ENCODE measurements around the gene AMPD2. TPM values are rescaled to one million over a fixed set of nuclear protein-coding genes. Genes with fewer than 3 reads are reported as not detected.
"Not testable (repeated sequence)": the region's sequence is repeated elsewhere in the genome, so short reads cannot be mapped to it uniquely, and the experiment has no call there.

The AMPD2 gene
- total RNA-seq, 1 experiment from 2014 or later = 79.8 TPM

- TF ChIP-seq, protein P1, sequence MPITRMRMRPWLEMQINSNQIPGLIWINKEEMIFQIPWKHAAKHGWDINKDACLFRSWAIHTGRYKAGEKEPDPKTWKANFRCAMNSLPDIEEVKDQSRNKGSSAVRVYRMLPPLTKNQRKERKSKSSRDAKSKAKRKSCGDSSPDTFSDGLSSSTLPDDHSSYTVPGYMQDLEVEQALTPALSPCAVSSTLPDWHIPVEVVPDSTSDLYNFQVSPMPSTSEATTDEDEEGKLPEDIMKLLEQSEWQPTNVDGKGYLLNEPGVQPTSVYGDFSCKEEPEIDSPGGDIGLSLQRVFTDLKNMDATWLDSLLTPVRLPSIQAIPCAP (CRISPR knock-in tag; IDR thresholded peaks at IDR 0.05) = no peak
- TF ChIP-seq TEAD4 (CRISPR knock-in tag; IDR thresholded peaks at IDR 0.05) (no peak), ZNF532 (CRISPR knock-in tag; IDR thresholded peaks at IDR 0.05; ENCODE audit: borderline replicate concordance) (no peak), SOX15 (CRISPR knock-in tag; IDR thresholded peaks at IDR 0.05) (no peak), CREB1 (CRISPR knock-in tag; IDR thresholded peaks at IDR 0.05) (no peak), ELF4 (CRISPR knock-in tag; IDR thresholded peaks at IDR 0.05; ENCODE audit: low read depth) (no peak), SMAD4 (CRISPR knock-in tag; IDR thresholded peaks at IDR 0.05) (no peak)
- TF ChIP-seq, protein P2, sequence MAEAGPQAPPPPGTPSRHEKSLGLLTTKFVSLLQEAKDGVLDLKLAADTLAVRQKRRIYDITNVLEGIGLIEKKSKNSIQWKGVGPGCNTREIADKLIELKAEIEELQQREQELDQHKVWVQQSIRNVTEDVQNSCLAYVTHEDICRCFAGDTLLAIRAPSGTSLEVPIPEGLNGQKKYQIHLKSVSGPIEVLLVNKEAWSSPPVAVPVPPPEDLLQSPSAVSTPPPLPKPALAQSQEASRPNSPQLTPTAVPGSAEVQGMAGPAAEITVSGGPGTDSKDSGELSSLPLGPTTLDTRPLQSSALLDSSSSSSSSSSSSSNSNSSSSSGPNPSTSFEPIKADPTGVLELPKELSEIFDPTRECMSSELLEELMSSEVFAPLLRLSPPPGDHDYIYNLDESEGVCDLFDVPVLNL (CRISPR knock-in tag; IDR thresholded peaks at IDR 0.05; ENCODE audit: borderline replicate concordance, low read depth) = no peak
Measured at GRCh38 chr1:109659145-109659544, 39.5 kb downstream of the AMPD2 start (continued).

- H3K27me3 Mint-ChIP-seq (ENCODE audit: low read depth) = peaks cover 5% of the 10 kb centered on the region
- peaks cover 6% of the 10 kb centered on the region for H3K4me1 Mint-ChIP-seq
- H3K9me3 Mint-ChIP-seq = no peaks in the 10 kb centered on the region
- ChIA-PET CTCF (no interaction called here), POLR2A (no interaction called here)
- no peak overlapping the region for H3K4me3 Mint-ChIP-seq
- TF ChIP-seq ZNF219 (CRISPR knock-in tag; IDR thresholded peaks at IDR 0.05; ENCODE audit: borderline replicate concordance) (no peak), ATF1 (CRISPR knock-in tag; IDR thresholded peaks at IDR 0.05) (no peak), ELF4 (CRISPR knock-in tag; IDR thresholded peaks at IDR 0.05; ENCODE audit: low read depth) (no peak), ESRRA (CRISPR knock-in tag; IDR thresholded peaks at IDR 0.05; ENCODE audit: borderline replicate concordance) (no peak), AR (CRISPR knock-in tag; IDR thresholded peaks at IDR 0.05) (no peak), ZNF512 (CRISPR knock-in tag; IDR thresholded peaks at IDR 0.05; ENCODE audit: borderline replicate concordance) (no peak), ZNF317 (CRISPR knock-in tag; IDR thresholded peaks at IDR 0.05; ENCODE audit: borderline replicate concordance, low read depth) (no peak), SMAD3 (CRISPR knock-in tag; IDR thresholded peaks at IDR 0.05; ENCODE audit: borderline replicate concordance) (no peak), OVOL2 (CRISPR knock-in tag; IDR thresholded peaks at IDR 0.05; ENCODE audit: borderline replicate concordance) (no peak)
- TF ChIP-seq, protein P3, sequence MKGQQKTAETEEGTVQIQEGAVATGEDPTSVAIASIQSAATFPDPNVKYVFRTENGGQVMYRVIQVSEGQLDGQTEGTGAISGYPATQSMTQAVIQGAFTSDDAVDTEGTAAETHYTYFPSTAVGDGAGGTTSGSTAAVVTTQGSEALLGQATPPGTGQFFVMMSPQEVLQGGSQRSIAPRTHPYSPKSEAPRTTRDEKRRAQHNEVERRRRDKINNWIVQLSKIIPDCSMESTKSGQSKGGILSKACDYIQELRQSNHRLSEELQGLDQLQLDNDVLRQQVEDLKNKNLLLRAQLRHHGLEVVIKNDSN (CRISPR knock-in tag; IDR thresholded peaks at IDR 0.05) = no peak
- TF ChIP-seq, protein P4, sequence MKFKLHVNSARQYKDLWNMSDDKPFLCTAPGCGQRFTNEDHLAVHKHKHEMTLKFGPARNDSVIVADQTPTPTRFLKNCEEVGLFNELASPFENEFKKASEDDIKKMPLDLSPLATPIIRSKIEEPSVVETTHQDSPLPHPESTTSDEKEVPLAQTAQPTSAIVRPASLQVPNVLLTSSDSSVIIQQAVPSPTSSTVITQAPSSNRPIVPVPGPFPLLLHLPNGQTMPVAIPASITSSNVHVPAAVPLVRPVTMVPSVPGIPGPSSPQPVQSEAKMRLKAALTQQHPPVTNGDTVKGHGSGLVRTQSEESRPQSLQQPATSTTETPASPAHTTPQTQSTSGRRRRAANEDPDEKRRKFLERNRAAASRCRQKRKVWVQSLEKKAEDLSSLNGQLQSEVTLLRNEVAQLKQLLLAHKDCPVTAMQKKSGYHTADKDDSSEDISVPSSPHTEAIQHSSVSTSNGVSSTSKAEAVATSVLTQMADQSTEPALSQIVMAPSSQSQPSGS (CRISPR knock-in tag; IDR thresholded peaks at IDR 0.05; ENCODE audit: borderline replicate concordance, low read depth) = no peak
- no peaks in the 10 kb centered on the region for H3K36me3 Mint-ChIP-seq
- no peak overlapping the region for H3K27ac Mint-ChIP-seq
- ATAC-seq (no peak), DNase-seq (ENCODE audit: low spot score) (no peak)
Measured at GRCh38 chr1:109659997-109660690, 40.5 kb downstream of the AMPD2 start.

GRCh38 chr1:109660691-109661026 lies 41.0 kb downstream of the AMPD2 start:
- H3K9me3 Mint-ChIP-seq; H3K4me1 Mint-ChIP-seq; DNase-seq (ENCODE audit: low spot score); H3K36me3 Mint-ChIP-seq; H3K4me3 Mint-ChIP-seq; H3K27me3 Mint-ChIP-seq (ENCODE audit: low read depth); ATAC-seq; POLR2A ChIA-PET; H3K27ac Mint-ChIP-seq: not testable (repeated sequence)
- CTCF ChIA-PET = interaction anchor here (3.9 kb wide), 1 partner anchor 21 kb away, joined by 12 read pairs; no protein-coding TSS in a partner anchor
